ENCODE results near the gene ADD1. TPM values are rescaled to one million over a fixed set of nuclear protein-coding genes. Genes with fewer than 3 reads are reported as not detected.

ADD1 gene
- total and polyA plus RNA-seq, 4 donors, result 62.2 to 142 (median 83.4) TPM

DNA sequence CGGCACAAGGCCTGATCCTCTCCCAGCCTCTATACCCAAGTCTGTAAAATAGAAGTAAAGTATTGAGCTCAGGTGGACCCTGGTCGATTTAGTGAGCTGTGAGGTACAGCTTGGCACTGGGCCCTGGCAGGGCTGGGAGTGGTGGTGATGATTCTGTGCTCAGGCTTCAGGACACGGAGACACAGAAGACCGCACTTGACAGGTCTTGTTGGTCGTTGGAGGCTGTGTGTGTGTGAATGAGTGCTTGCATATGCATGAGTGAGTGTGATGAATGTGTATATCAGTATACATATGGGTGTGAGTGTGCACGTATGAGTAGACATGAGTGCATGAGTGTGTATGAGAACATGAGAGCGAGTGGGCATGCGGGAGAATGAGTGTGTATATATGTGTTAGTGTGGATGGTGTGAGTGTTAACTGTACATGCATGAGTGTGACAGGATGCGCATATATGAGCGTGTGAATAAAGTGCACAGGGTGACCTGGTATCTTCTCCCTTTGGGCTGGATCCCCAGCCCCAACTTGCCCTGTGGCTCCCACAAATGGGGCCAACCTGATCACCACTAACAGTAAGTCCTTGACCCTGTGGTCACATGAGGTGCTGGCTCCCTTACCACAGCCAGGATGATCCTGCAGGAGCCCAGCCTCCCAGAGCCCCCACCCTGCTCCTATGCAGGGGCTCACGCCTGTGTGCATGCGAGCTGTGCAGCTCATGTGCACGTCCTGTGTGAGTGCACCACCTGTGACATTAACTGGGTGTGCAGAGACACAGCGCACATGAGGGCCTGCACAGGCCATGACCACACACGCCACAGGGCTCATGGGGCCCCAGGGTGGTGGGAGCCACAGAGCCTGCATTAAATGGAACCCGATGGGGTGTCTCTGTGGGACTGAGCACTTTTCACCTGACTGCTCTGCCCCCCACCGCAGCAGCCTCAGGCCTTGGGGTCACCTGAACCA is 29.9 kb upstream of the ADD1 start:
- DNase-seq (ENCODE audit: low spot score), result no peak
- WGBS, result 82% methylated on average over 17 of the region's 17 CpGs
- no peak overlapping the region for H3K27ac ChIP-seq (ENCODE audit: low read depth in 1 of 2, low read length in 2 of 2)
- TF ChIP-seq SP1 (IDR thresholded peaks at IDR 0.05), result no peak
- TF ChIP-seq FOXA2 (IDR thresholded peaks at IDR 0.05), result no peak
- TF ChIP-seq RAD21 (IDR thresholded peaks at IDR 0.05), result no peak
- no peak for TF ChIP-seq JUND (IDR thresholded peaks at IDR 0.05)
- no peak for TF ChIP-seq TAF1 (conservative IDR thresholded peaks at IDR 0.05)
- TF ChIP-seq HNF4A (conservative IDR thresholded peaks at IDR 0.05), result no peak
- no peak for TF ChIP-seq NR2F2 (IDR thresholded peaks at IDR 0.05)
- no peak for TF ChIP-seq GABPA (IDR thresholded peaks at IDR 0.05 in 1 of 2, conservative IDR thresholded peaks at IDR 0.05 in 1 of 2)
- no peak for TF ChIP-seq FOXA1 (IDR thresholded peaks at IDR 0.05)
- TF ChIP-seq, protein P1, sequence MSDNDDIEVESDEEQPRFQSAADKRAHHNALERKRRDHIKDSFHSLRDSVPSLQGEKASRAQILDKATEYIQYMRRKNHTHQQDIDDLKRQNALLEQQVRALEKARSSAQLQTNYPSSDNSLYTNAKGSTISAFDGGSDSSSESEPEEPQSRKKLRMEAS (IDR thresholded peaks at IDR 0.05), result no peak
- TF ChIP-seq HNF4G (IDR thresholded peaks at IDR 0.05), result no peak
- no peak for TF ChIP-seq YY1 (IDR thresholded peaks at IDR 0.05)
- TF ChIP-seq RXRA (IDR thresholded peaks at IDR 0.05), result no peak
- TF ChIP-seq, protein P2, sequence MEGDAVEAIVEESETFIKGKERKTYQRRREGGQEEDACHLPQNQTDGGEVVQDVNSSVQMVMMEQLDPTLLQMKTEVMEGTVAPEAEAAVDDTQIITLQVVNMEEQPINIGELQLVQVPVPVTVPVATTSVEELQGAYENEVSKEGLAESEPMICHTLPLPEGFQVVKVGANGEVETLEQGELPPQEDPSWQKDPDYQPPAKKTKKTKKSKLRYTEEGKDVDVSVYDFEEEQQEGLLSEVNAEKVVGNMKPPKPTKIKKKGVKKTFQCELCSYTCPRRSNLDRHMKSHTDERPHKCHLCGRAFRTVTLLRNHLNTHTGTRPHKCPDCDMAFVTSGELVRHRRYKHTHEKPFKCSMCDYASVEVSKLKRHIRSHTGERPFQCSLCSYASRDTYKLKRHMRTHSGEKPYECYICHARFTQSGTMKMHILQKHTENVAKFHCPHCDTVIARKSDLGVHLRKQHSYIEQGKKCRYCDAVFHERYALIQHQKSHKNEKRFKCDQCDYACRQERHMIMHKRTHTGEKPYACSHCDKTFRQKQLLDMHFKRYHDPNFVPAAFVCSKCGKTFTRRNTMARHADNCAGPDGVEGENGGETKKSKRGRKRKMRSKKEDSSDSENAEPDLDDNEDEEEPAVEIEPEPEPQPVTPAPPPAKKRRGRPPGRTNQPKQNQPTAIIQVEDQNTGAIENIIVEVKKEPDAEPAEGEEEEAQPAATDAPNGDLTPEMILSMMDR (IDR thresholded peaks at IDR 0.05; ENCODE audit: low read depth, low read length, missing input control), result no peak
- TF ChIP-seq EGR1 (IDR thresholded peaks at IDR 0.05; ENCODE audit: low read depth in 2 of 2), result no peak
- TF ChIP-seq, protein P3, sequence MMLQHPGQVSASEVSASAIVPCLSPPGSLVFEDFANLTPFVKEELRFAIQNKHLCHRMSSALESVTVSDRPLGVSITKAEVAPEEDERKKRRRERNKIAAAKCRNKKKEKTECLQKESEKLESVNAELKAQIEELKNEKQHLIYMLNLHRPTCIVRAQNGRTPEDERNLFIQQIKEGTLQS (IDR thresholded peaks at IDR 0.05), result no peak
- no peaks in the 10 kb centered on the region for H3K27me3 ChIP-seq (ENCODE audit: control insufficient read depth in 4 of 4, insufficient read depth in 4 of 4, low read length in 3 of 4)
- H3K36me3 ChIP-seq (ENCODE audit: control insufficient read depth in 4 of 4, insufficient read depth in 3 of 4, low read depth in 1 of 4, low read length in 3 of 4), result peaks cover 0 to 11% (median 4%) of the 10 kb centered on the region in 4 donors
- H3K4me1 ChIP-seq (ENCODE audit: control insufficient read depth in 4 of 4, insufficient read depth in 4 of 4, low read length in 3 of 4), result peaks cover 15 to 44% (median 30%) of the 10 kb centered on the region in 4 donors
- peak overlapping the region in 1 of 3 donors; percentile 34 for H3K4me3 ChIP-seq (ENCODE audit: low read depth in 1 of 3, low read length in 3 of 3)
- no peak overlapping the region for H3K9ac ChIP-seq (ENCODE audit: low read depth in 1 of 2, low read length in 2 of 2)
- H3K9me3 ChIP-seq (ENCODE audit: control insufficient read depth in 4 of 4, low read length in 3 of 4), result no peaks in the 10 kb centered on the region

DNA sequence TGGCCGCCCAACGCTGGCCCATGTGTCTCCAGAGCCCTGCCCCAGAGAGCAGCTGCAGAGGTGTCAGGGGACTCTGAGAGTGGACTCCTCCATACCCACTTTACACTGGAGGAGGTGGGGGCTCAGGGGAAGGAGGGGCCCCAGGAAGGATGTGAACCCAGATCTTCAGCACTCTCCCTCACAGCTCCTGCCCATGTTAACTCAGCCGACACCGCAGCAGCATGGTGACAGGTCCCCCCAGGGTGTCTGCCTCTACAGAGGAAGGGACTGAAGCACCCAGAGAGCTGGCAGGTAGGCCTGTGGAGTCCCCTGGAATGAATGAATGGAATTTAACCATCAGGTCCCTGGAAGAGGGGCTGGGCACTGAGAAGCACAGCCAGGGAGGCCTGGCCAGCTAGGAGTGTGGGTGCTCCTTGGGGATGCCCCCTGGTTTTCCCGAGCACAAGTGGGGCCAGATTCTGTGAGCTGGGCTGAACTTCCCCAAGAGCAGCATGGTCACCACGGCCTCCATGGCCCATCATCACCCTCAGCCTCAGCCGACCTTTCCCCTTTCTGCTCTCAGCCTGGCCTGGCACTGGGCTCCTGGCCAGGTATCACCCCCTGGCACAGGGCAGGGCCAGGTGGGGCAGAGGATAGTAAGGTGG is 28.9 kb upstream of the ADD1 start:
- 81% methylated on average over 7 of the region's 7 CpGs for WGBS
- Histone ChIP-seq H3K4me1 (ENCODE audit: control insufficient read depth in 4 of 4, insufficient read depth in 4 of 4, low read length in 3 of 4) (peaks cover 10 to 39% (median 27%) of the 10 kb centered on the region in 4 donors), H3K27me3 (ENCODE audit: control insufficient read depth in 4 of 4, insufficient read depth in 4 of 4, low read length in 3 of 4) (no peaks in the 10 kb centered on the region), H3K9ac (ENCODE audit: low read depth in 1 of 2, low read length in 2 of 2) (no peak overlapping the region), H3K27ac (ENCODE audit: low read depth in 1 of 2, low read length in 2 of 2) (no peak overlapping the region), H3K36me3 (ENCODE audit: control insufficient read depth in 4 of 4, insufficient read depth in 3 of 4, low read depth in 1 of 4, low read length in 3 of 4) (peaks cover 0 to 11% (median 4%) of the 10 kb centered on the region in 4 donors), H3K9me3 (ENCODE audit: control insufficient read depth in 4 of 4, low read length in 3 of 4) (no peaks in the 10 kb centered on the region), H3K4me3 (ENCODE audit: low read depth in 1 of 3, low read length in 3 of 3) (no peak overlapping the region)
- no peak for TF ChIP-seq HNF4G (IDR thresholded peaks at IDR 0.05)
- DNase-seq (ENCODE audit: low spot score), result no peak
